Cardiac atrium fibroblast (primary cell): ENCODE data around the gene UNC5A. TPM values are rescaled to one million over a fixed set of nuclear protein-coding genes. Genes with fewer than 3 reads are reported as not detected.

ENCODE experiments used
- total RNA-seq: library from RNA; depleted of rRNA; stranded (reverse); fragments of >200 nt; gene quantifications from 2 replicates; pipeline ENCODE4 v1.2.3, GENCODE V29; 2015

Gene UNC5A
- total RNA-seq = 0.54 and 0.97 TPM in 2 replicates

GRCh38 chr5:176810081-176810597, at the start of gene UNC5A:
TSS of gene UNC5A (plus strand) at chr5:176810559. CDS start at chr5:176810751, 192 bp downstream.

DNA sequence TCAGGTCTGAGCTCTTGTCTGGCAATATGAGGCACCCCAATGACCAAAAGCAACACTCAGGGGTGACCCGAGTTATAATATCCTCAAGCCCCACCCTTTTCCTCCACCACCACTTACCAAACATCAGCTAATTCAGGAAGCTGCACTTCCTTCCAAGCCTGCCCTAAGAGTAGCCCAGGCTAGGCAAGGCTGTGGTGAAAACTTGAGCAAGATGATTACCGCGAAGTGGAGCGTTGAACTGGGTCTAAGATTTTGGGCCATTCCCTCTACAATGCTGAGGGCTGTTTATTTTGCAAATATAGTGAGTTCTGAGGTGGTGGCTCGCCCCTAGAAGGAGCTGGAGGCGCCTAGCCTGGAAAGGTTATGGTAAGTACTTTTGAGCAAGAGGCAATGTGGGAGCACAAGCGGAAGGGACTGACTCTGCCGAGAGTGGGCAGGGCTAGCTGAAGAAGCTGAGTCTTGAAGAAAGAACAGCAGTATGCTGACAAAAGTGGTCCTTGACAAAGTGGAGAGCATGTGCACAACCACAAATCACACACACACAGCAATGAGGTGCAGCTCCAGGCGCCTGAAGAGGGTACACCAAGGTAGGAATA, 89.0 kb downstream of the UNC5A start, which contains the start of gene HK3:
HK3 (minus strand) TSS at position 51 of the 596 bp plus-strand sequence. CDS start 3,187 bp downstream, outside the sequence.

Other genes with a start within 250 kb of the UNC5A start
- gene GPRIN1, start 200.4 kb upstream of the UNC5A start, total RNA-seq = 2.7 and 3.7 TPM in 2 replicates
- not detected in 2 replicates for gene SNCB, start 180.0 kb upstream of the UNC5A start, total RNA-seq
- not detected in 2 replicates for gene EIF4E1B, start 179.9 kb upstream of the UNC5A start, total RNA-seq
- 19.1 and 27.4 TPM in 2 replicates for gene TSPAN17, start 163.1 kb upstream of the UNC5A start, total RNA-seq
- 0.65 TPM in 1 of 2 replicates, not detected in the other for gene HK3, start 88.8 kb downstream of the UNC5A start, total RNA-seq
- gene UIMC1, start 196.2 kb downstream of the UNC5A start, total RNA-seq = 24.9 and 27.4 TPM in 2 replicates
- 10.7 and 19.9 TPM in 2 replicates for gene ZNF346, start 212.1 kb downstream of the UNC5A start, total RNA-seq